Gastrocnemius medialis (tissue), 4 donors: ENCODE results near the gene VWC2. TPM values are rescaled to one million over a fixed set of nuclear protein-coding genes. Genes with fewer than 3 reads are reported as not detected.

Source experiments
- ATAC-seq, 2 donors: fragments of 150-250 bp; one replicate each; pipeline ENCODE4 v1.9.1; 2016
- DNase-seq, 2 donors: peaks; one replicate each; pipeline ENCODE4 v3.0.0-alpha.2; 2019
- H3K27ac ChIP-seq, 4 donors: fragments of 200-600 bp; sonication (generic); 1 replicate in 1 of 4; 2 replicates in 3 of 4; pipeline ENCODE4 v1.5.1; 2016 to 2018; ENCODE audit warnings: mild to moderate bottlenecking in 2 of 4, moderate library complexity in 1 of 4
- H3K27me3 ChIP-seq, 3 donors: fragments of 200-600 bp; sonication (generic) in 2 of 3; 1 replicate in 1 of 3; 2 replicates in 2 of 3; pipeline versions ENCODE4 v1.5.1 to v1.6.0; 2016 to 2019; ENCODE audit warnings: mild to moderate bottlenecking in 1 of 3, moderate library complexity in 1 of 3
- H3K36me3 ChIP-seq, 2 donors: fragments of 200-600 bp; sonication (generic) in 1 of 2; one replicate each; pipeline ENCODE4 v1.5.1; 2017 to 2018
- H3K4me1 ChIP-seq, 2 donors: fragments of 200-600 bp; sonication (generic) in 1 of 2; one replicate each; pipeline ENCODE4 v1.5.1; 2016 to 2017; ENCODE audit warnings: mild to moderate bottlenecking in 2 of 2
- H3K4me3 ChIP-seq, 4 donors: fragments of 200-600 bp; sonication (generic) in 3 of 4; 1 replicate in 1 of 4; 2 replicates in 3 of 4; pipeline ENCODE4 v1.5.1; 2016 to 2019; ENCODE audit warnings: mild to moderate bottlenecking in 2 of 4
- H3K9me3 ChIP-seq, 3 donors: fragments of 200-600 bp; sonication (generic) in 2 of 3; 1 replicate in 1 of 3; 2 replicates in 2 of 3; pipeline ENCODE4 v1.5.1; 2016 to 2019
- CTCF ChIP-seq, 5 experiments: fragments of 450-650 bp in 3 of 5; fragments of 200-600 bp in 2 of 5; sonication (generic) in 2 of 5; IDR thresholded peaks in 4 of 5; conservative IDR thresholded peaks in 1 of 5; 1 replicate in 4 of 5; 2 replicates in 1 of 5; pipeline ENCODE4 v1.5.1; 2016 to 2019; ENCODE audit warnings: antibody characterized with exemption in 5 of 5, mild to moderate bottlenecking in 3 of 5, moderate library complexity in 3 of 5
- POLR2A ChIP-seq, 2 donors: fragments of 450-650 bp; IDR thresholded peaks; one replicate each; pipeline ENCODE4 v1.6.1; 2017; ENCODE audit warnings: antibody characterized with exemption in 2 of 2, mild to moderate bottlenecking in 2 of 2, moderate library complexity in 2 of 2
- in situ Hi-C, 4 donors: fragments of 200-750 bp; cut with MboI; loops; one replicate each; pipeline versions ENCODE4 v1.15.0 to v1.8.0; 2017; ENCODE audit warnings: low sequenced_read_pairs in 4 of 4
- intact Hi-C: fragments of 100-400 bp; cut with DNase I; formaldehyde crosslinking; loops from one replicate; pipeline ENCODE4 v1.15.1; 2023; ENCODE audit warnings: low total_unique reads
- total RNA-seq, 4 donors: library from RNA; depleted of rRNA; stranded (reverse); fragments of >200 nt; gene quantifications; one replicate each; pipeline versions ENCODE4 v1.1.0 to v1.2.3, GENCODE V29; 2016

The VWC2 gene
- total RNA-seq, 4 donors from 2014 or later, result not detected

- no peak for DNase-seq
- no peak overlapping the region for H3K4me3 ChIP-seq
- H3K36me3 ChIP-seq, result no peaks in the 10 kb centered on the region
- ATAC-seq, result no peak
- H3K27me3 ChIP-seq, result peaks cover 21 to 33% (median 27%) of the 10 kb centered on the region in 3 donors
- in situ Hi-C loops (no loop called here), intact Hi-C loops (no loop called here)
- no peaks in the 10 kb centered on the region for H3K9me3 ChIP-seq
- H3K4me1 ChIP-seq, result peaks cover 3 to 6% of the 10 kb centered on the region in 2 donors
- H3K27ac ChIP-seq, result no peak overlapping the region
- no peak for TF ChIP-seq POLR2A (IDR thresholded peaks at IDR 0.05)
- no peak for TF ChIP-seq CTCF (IDR thresholded peaks at IDR 0.05 in 4 of 5, conservative IDR thresholded peaks at IDR 0.05 in 1 of 5)
These were observed 2.6 kb upstream of the VWC2 start for GRCh38 chr7:49770838-49771237.

GRCh38 chr7:49771427-49772176 lies 1.8 kb upstream of the VWC2 start:
- Histone ChIP-seq H3K27ac (no peak overlapping the region), H3K27me3 (peaks cover 27 to 40% (median 34%) of the 10 kb centered on the region in 3 donors), H3K4me1 (peaks cover 3 to 6% of the 10 kb centered on the region in 2 donors), H3K4me3 (no peak overlapping the region), H3K9me3 (no peaks in the 10 kb centered on the region), H3K36me3 (no peaks in the 10 kb centered on the region)
- intact Hi-C loops (no loop called here), in situ Hi-C loops (no loop called here)
- TF ChIP-seq POLR2A (IDR thresholded peaks at IDR 0.05) (no peak), CTCF (IDR thresholded peaks at IDR 0.05 in 4 of 5, conservative IDR thresholded peaks at IDR 0.05 in 1 of 5) (no peak)
- no peak for DNase-seq
- no peak for ATAC-seq

DNA sequence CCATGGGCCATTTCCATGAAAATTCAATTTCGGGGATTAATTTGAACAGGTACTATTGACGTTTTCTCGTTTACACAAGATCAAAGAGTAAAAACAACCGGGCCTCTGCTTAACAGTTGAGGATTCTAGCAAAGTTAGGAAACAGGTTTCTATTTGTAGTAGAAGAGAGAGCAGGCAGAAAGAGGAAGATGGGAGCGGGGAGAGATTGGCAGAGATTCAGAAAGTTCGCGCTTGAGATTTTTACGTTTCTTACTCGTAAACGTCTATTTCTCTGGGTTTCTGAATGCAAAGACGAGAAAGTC lies 571 bp upstream of the VWC2 start:
- in situ Hi-C loops, result no loop called here
- no peak for DNase-seq
- H3K27ac ChIP-seq, result no peak overlapping the region
- intact Hi-C loops, result no loop called here
- H3K4me3 ChIP-seq, result peak overlapping the region; percentile 43 to 51 (median 43)
- no peaks in the 10 kb centered on the region for H3K36me3 ChIP-seq
- no peaks in the 10 kb centered on the region for H3K9me3 ChIP-seq
- peaks cover 3 to 6% of the 10 kb centered on the region in 2 donors for H3K4me1 ChIP-seq
- peaks cover 27 to 42% (median 39%) of the 10 kb centered on the region in 3 donors for H3K27me3 ChIP-seq
- no peak for ATAC-seq
- TF ChIP-seq CTCF (IDR thresholded peaks at IDR 0.05 in 4 of 5, conservative IDR thresholded peaks at IDR 0.05 in 1 of 5) (no peak), POLR2A (IDR thresholded peaks at IDR 0.05) (no peak)

DNA sequence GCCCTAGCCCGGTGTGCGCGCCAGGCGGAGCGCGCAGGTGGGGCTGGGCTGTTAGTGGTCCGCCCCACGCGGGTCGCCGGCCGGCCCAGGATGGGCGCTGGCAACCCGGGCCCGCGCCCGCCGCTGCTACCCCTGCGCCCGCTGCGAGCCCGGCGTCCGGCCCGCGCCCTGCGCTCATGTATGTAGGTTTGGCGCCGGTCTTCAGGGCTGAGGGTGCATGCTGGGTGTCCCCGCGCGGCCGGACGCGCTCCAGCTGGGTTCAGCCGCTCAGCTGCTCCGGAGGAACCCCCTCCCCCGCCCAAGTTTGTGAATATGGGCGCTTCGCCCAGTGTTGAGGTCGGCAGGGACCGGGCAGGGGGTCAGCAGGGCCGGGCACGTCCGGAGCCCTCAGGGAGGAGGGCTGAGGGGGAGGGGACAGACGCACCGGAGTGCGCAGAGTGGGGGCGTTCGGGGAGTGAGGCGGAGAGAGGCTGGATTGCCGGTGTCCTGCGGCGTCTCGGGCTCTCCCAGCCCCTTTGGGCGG lies 559 bp downstream of the VWC2 start:
- intact Hi-C loops, result no loop called here

More for the DNA sequence above, 559 bp downstream of the VWC2 start:
- Histone ChIP-seq H3K9me3 (no peaks in the 10 kb centered on the region), H3K27ac (no peak overlapping the region), H3K4me3 (peak overlapping the region; percentile 43 to 51 (median 43)), H3K36me3 (no peaks in the 10 kb centered on the region), H3K27me3 (peaks cover 27 to 42% (median 39%) of the 10 kb centered on the region in 3 donors), H3K4me1 (peaks cover 3 to 6% of the 10 kb centered on the region in 2 donors)
- DNase-seq, result no peak
- ATAC-seq, result no peak
- TF ChIP-seq CTCF (IDR thresholded peaks at IDR 0.05 in 4 of 5, conservative IDR thresholded peaks at IDR 0.05 in 1 of 5), result no peak
- TF ChIP-seq POLR2A (IDR thresholded peaks at IDR 0.05), result no peak
- in situ Hi-C loops, result no loop called here
